ENCODE data around the gene XRCC4.

GRCh38 chr5:83322273-83322924 lies 245.1 kb downstream of the XRCC4 start:
- TF ChIP-seq, protein P1, sequence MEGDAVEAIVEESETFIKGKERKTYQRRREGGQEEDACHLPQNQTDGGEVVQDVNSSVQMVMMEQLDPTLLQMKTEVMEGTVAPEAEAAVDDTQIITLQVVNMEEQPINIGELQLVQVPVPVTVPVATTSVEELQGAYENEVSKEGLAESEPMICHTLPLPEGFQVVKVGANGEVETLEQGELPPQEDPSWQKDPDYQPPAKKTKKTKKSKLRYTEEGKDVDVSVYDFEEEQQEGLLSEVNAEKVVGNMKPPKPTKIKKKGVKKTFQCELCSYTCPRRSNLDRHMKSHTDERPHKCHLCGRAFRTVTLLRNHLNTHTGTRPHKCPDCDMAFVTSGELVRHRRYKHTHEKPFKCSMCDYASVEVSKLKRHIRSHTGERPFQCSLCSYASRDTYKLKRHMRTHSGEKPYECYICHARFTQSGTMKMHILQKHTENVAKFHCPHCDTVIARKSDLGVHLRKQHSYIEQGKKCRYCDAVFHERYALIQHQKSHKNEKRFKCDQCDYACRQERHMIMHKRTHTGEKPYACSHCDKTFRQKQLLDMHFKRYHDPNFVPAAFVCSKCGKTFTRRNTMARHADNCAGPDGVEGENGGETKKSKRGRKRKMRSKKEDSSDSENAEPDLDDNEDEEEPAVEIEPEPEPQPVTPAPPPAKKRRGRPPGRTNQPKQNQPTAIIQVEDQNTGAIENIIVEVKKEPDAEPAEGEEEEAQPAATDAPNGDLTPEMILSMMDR (IDR thresholded peaks at IDR 0.05), result no peak
- no peak for TF ChIP-seq POLR2A (IDR thresholded peaks at IDR 0.05)
